Activated CD8-positive, alpha-beta memory T cell treated with anti-CD3 and anti-CD28 coated beads for 36 hours (primary cell): ENCODE data around the gene ROPN1B. TPM values are rescaled to one million over a fixed set of nuclear protein-coding genes. Genes with fewer than 3 reads are reported as not detected.

Experiments used
- CTCF ChIA-PET: fragments of 350-600 bp; sonication (Branson Sonifier 250); formaldehyde crosslinking; loops from one replicate; lab custom pipeline; 2021; ENCODE audit warnings: antibody characterized with exemption; lab: Charles Lee
- POLR2A ChIA-PET: fragments of 350-600 bp; sonication (Branson Sonifier 250); formaldehyde crosslinking; loops from one replicate; lab custom pipeline; 2021; ENCODE audit warnings: antibody characterized with exemption; lab: Charles Lee
- total RNA-seq, 2 experiments: library from RNA; stranded (reverse); gene quantifications; one replicate each; pipeline ENCODE4 v1.2.3, GENCODE V29; 2021

Gene ROPN1B
- total RNA-seq, 2 experiments from 2014 or later: not detected

- POLR2A ChIA-PET: no interaction called here
Observed at GRCh38 chr3:126025116-126025729, 56.2 kb downstream of the ROPN1B start.

GRCh38 chr3:126025862-126026261, 56.9 kb downstream of the ROPN1B start:
- POLR2A ChIA-PET: no interaction called here

More at GRCh38 chr3:126025116-126025729, 56.2 kb downstream of the ROPN1B start:
- CTCF ChIA-PET: no interaction called here

GRCh38 chr3:126026277-126026751, 57.3 kb downstream of the ROPN1B start:
- POLR2A ChIA-PET: no interaction called here
- CTCF ChIA-PET: no interaction called here

More at GRCh38 chr3:126025862-126026261, 56.9 kb downstream of the ROPN1B start:
- CTCF ChIA-PET: no interaction called here

- ChIA-PET CTCF (no interaction called here), POLR2A (no interaction called here)
Observed at GRCh38 chr3:126026761-126027160, 57.8 kb downstream of the ROPN1B start.

GRCh38 chr3:126028096-126028495, 59.1 kb downstream of the ROPN1B start:
- CTCF ChIA-PET: no interaction called here
- POLR2A ChIA-PET: no interaction called here

- ChIA-PET CTCF (no interaction called here), POLR2A (no interaction called here)
Observed at GRCh38 chr3:126029241-126029640, 60.3 kb downstream of the ROPN1B start.

- ChIA-PET CTCF (no interaction called here), POLR2A (no interaction called here)
Observed at GRCh38 chr3:126030455-126030854, 61.5 kb downstream of the ROPN1B start.

- CTCF ChIA-PET: no interaction called here
- POLR2A ChIA-PET: no interaction called here
Observed at GRCh38 chr3:126031981-126032471, 63.0 kb downstream of the ROPN1B start.

Other genes with a start within 250 kb of the ROPN1B start
- gene SLC41A3, start 114.9 kb downstream of the ROPN1B start, total RNA-seq: 10 to 100 TPM; 27.8 to 29.1 TPM
- gene ALDH1L1, start 211.4 kb downstream of the ROPN1B start, total RNA-seq: not detected